NCI-H2107 treated with DMSO at 0.1 percent for 48 hours (cell line): ENCODE results near the gene MTERF4.
"Not testable (repeated sequence)": the region's sequence is repeated elsewhere in the genome, so short reads cannot be mapped to it uniquely, and the experiment has no call there.

Source experiments
- DNase-seq: peaks from one replicate; lab custom pipeline; 2025; ENCODE audit not compliant: unreplicated experiment; lab: John Stamatoyannopoulos, UW

The MTERF4 gene

GRCh38 chr2:241112046-241112445, 10.0 kb upstream of the MTERF4 start:
- no peak for DNase-seq

- DNase-seq = no peak
Measured at GRCh38 chr2:241111440-241111805, 9.3 kb upstream of the MTERF4 start.

- DNase-seq = no peak
Measured at GRCh38 chr2:241110607-241111439, 8.7 kb upstream of the MTERF4 start.

GRCh38 chr2:241110089-241110606, 8.1 kb upstream of the MTERF4 start:
- DNase-seq = no peak

GRCh38 chr2:241109210-241110088, 7.4 kb upstream of the MTERF4 start:
- no peak for DNase-seq

GRCh38 chr2:241108271-241109209, 6.5 kb upstream of the MTERF4 start:
- DNase-seq = no peak

- no peak for DNase-seq
Measured at GRCh38 chr2:241107031-241107783, 5.1 kb upstream of the MTERF4 start.

GRCh38 chr2:241105641-241106040, 3.6 kb upstream of the MTERF4 start:
- DNase-seq = no peak

- not testable (repeated sequence) for DNase-seq
Measured at GRCh38 chr2:241104611-241105010, 2.5 kb upstream of the MTERF4 start.

- no peak for DNase-seq
Measured at GRCh38 chr2:241103176-241103595, 1.1 kb upstream of the MTERF4 start.

GRCh38 chr2:241099246-241099645, 2.8 kb downstream of the MTERF4 start:
- DNase-seq = no peak

- DNase-seq = no peak
Measured at GRCh38 chr2:241096979-241097378, 5.1 kb downstream of the MTERF4 start.

GRCh38 chr2:241095594-241096290, 6.3 kb downstream of the MTERF4 start:
- no peak for DNase-seq

- DNase-seq = no peak
Measured at GRCh38 chr2:241094924-241095420, 7.1 kb downstream of the MTERF4 start.

- DNase-seq = no peak
Measured at GRCh38 chr2:241094172-241094571, 7.9 kb downstream of the MTERF4 start.

GRCh38 chr2:241093133-241093781, 8.8 kb downstream of the MTERF4 start:
- DNase-seq = not testable (repeated sequence)

GRCh38 chr2:241092677-241093076, 9.4 kb downstream of the MTERF4 start:
- DNase-seq = no peak

GRCh38 chr2:241091734-241092445, 10.2 kb downstream of the MTERF4 start:
- no peak for DNase-seq
